GM21723 (cell line): ENCODE data around the gene WDR6.
A peak's percentile ranks its signal among the peaks of the same experiment; 100 is the strongest.
"Not testable (repeated sequence)": the region's sequence is repeated elsewhere in the genome, so short reads cannot be mapped to it uniquely, and the experiment has no call there.

ENCODE experiments used
- ATAC-seq: cut with Tn5 transposase; IDR thresholded peaks from one replicate; pipeline ENCODE4 v1.9.1; 2021; ENCODE audit warnings: mild to moderate bottlenecking, moderate library complexity; ENCODE audit not compliant: unreplicated experiment

The WDR6 gene

DNA sequence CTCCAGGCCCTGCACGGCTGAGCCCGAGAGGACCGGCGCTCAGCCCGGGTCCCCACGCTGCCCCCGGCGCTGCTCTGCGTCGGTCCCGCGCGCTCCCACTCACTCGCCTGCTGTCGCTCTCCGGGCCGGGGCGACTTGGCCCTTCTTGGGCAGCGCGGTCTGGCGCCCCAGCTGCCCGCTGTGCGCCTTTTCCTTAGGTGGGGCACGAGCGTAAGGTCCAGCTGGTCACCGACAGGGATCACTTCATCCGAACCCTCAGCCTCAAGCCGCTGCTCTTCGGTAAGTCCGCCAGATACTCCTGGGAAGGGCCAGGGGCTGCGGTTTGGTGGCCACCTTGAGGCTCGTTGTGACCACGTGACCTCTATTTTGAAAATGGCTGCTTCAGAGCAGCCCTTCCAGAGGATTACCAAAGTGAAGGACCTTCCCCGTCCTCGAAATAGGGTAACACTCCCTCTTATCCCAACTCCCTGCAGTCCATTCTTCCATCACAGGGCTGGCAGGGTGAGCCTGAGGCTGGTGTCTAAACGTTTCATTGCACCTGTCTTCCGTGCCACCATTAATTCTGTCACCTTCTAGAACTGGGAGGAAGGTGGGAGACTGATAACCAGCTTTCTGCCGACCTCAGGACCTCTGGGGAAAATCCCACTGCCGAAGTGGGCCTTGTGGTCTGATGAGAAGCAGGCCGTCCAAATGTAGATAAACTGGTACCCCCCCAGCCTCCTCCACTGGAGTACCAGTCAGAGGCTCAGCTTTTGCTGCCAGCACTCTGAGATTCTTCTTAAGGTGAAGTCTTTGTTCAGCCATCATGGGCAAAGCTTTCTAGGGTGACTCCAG is 16.3 kb upstream of the WDR6 start:
- peak; percentile 20 for ATAC-seq

DNA sequence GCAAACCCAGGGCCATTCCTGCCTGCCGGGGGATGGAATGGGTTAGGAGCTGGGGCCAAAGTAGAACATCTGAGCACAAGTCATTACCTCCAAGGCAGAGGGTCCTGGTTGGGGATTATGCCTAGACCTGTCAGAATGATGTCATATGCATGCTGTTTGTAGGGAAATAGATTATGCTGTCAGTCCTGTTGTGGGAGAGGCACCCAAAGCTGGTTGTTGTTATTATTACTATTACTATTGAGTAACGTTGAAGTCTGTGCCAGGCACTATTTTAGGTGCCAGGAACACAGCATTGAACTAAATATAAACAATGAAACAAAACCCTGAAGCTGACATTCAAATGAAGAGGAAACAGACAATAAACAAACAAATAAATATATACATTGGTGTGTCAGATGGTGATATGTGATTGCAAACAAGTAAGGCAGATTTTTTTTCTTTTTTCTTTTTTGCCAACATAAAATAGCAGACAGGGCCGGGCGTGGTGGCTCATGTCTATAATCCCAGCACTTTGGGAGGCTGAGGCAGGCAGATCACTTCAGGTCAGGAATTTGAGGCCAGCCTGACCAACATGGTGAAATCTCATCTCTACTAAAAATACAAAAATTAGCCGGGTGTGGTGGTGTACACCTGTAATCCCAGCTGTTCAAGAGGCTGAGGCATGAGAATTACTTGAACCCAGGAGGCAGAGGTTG is 15.2 kb upstream of the WDR6 start:
- no peak for ATAC-seq

DNA sequence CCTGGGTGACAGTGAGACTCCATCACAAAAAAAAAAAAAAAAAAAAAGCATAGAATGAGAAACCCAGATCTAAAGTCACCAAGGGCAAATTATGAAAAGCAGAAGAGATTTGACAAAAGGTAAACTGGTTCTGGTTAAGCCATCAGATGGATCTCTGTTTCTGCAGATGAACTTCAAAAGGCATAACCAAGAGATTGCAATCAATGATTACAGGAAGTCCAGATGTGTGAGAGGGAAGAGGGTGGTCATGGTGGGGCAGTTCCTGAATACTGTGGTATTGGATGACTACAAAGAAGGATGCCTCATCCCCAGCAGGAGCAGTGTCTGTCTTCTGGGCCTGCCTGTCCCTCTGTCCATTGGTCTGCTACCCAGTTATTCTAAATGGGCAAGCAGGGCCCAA is 13.4 kb upstream of the WDR6 start:
- ATAC-seq, result no peak

DNA sequence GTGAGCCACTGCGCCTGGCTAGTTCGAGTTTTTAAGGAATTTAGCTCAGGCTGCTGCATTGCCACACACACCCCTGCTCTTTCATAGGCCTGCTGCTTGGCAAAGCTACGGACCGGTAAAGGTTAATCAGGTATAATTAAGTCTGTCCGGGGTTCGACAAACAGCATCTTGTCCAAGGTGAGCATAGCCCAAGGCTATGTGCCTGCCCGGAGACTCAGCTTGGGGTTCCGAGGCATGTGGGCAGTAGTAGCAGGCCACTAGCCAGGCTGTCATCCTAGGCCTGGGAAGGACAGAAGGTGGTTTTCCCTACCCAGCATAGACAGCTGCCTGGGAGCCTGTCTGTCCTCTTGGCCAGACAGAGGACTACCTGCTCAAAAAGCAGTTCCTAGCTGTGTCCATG is 10.6 kb upstream of the WDR6 start:
- ATAC-seq, result no peak

DNA sequence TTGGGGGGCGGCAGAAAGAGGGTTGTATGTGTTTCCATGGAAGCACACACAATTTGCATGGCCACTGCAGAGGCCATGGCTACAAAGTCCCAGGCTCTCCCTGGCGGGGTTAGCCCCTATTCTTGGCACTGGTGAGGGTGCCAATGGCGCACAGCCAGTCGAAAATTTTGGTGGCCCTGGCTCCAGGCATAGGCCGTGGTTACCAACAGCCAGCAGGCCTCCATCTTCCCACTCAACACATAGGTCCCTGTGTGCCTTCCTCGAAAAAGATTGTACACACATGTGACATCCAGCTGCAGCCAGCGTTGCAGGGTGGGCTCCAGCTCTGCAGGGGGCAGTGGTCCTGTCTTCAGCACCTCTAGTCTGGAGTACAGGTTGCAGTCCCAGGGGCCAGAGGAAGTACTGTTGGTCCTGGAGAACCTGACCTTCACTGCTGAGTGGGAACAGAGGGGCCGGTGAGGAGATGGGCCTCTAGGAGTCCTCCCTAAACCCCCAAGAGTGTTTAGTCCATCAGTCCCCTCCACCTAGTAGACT is 10.0 kb upstream of the WDR6 start:
- ATAC-seq, result no peak

DNA sequence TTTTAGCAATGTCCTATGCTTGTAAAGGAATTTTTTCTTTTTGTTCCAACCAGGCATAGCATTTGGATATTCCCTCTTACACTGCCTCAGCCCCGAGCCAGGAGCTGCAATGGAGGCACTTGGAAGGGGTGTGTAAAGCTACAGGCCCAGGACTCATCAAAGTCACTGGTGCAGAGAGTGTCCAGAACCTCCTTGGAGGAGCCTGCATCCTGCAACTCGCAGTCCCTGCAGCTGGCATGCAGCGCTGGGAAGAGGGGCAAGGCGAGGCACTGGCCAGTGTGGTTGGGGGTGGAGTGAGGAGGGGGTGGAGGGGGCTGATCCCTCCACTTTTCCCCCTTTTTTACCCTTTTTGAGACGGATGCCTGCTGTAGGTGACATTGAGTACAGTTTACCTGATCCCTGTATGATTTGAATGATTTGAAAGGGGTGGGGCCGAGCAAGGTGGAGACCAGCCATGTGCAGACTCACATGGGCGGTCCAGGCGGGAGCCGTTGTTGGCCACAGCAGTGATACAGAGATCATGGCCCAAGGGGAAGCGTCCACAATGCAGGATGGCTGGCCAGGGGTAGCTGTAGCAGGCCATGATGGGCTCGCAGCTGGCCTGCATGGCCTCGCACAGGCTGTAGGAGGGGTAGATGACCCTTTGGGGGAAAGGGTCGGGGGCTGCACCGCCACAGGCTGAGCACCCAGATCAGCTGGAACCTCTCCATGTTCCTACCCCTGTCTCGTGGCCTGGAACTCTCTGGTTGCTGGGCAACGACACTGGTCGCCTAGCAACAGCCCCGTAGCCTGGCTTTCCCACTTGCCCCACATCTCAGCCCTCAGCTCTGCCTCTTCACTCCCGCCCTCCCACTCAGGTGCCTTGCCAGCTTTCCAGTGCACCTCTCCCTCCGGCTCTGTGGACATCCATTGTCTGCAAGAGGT is 9.2 kb upstream of the WDR6 start:
- no peak for ATAC-seq

DNA sequence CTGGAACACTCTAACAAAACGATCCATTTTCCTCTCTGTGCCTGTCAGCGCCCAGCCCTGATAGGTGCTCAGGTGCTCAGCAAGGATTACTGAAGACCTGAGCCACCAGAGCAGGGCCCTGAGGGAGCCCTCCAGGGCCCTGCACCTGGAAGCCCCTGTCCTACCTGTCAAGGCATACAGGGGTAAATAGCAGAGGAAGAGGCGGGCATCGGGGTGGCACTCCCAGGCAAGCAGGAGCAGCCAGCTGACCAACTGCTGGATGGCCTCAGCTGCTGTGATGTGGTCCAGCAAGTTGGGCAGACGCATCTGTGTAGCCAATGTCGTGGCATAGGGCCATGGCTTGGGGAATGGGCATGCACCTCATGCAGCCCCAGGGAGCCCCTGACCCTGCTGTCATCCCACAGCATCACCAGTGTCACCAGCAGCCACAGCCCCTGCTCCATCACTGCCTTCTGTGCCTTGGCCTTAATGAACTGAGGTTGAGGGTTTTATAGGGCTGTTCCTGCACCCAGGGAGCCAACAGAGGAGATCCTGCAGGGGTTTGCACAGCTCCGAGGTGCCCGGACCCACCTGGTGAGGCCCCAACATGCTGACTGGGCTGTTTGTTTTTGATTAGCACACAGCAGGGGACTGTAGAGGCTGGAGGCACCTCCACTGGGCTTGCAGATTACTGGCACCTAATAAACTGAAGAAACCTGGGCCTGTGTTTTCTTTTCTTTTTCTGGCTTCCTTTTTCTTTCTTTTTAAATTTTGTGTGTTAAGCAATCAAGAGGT is 7.9 kb upstream of the WDR6 start:
- no peak for ATAC-seq

DNA sequence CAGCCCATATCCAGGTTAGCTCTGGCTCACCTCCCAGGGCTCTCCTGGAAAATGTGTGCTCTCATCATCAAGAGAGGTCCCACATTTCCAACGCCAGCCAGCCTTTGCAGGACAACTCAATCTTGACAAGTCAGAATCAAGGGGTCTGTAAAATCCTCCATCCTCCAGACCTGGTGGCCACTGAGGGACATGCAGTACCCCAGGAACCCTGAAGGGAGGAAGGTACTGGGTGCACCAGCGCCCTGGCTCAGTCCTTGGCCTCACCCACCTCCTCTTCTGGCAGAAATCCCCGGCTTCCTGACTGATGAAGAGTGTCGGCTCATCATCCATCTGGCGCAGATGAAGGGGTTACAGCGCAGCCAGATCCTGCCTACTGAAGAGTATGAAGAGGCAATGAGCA is 6.0 kb upstream of the WDR6 start:
- ATAC-seq, result no peak

DNA sequence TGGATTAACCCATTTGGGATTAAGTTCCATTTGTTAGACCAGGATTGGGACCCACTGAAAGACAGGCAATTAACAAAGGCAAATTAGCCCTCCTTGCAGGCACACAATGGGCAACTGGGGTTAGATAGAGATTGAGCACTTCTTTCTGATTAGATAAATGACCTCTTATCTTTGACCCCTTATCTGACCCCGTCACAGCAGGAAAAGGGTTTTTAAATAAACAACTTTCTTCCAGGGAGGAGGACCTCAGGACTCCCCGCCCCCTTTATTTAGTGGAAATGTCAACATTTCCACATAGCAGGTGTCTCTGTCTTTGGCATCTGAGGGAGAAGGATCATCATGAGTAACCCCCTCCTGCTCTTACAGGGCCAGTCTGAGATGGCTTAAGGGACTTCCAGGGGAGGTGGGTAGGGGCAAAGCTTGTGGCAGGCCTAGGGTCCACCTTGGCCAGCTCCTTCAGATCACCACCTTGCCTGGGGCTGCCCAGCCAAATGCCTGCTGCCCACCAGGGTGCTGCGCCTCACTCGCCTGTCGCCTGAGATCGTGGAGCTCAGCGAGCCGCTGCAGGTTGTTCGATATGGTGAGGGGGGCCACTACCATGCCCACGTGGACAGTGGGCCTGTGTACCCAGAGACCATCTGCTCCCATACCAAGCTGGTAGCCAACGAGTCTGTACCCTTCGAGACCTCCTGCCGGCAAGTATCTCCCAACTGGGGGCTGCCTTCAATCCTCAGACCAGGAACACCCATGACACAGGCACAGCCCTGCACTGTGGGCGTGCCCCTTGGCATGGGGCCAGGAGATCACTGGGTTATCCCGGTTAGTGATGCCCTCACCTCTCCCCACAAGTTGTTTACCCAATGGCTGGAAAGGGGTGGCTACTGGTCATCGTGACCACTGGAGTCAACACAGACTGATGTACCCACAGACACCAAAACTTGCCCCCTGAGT is 2.6 kb upstream of the WDR6 start:
- ATAC-seq, result no peak

DNA sequence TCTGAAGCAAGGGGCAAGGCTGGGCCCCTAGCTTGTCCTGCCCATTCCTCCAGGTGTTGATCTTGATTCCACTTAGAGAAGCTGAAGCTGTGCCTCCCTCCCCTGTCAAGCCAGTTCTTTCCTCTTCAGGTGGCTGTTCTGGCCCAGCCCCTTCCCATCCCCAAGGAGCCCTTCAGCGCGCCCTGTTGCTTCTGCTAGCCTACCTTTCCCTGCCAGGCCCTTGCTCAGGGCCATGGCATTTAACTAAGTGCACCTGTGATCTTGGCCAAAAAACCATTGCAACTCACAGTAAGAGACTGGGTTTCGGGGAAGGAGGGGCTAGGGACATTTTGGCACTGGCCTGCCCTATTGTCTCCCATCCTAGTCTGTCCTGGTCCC is 1.9 kb upstream of the WDR6 start:
- ATAC-seq, result no peak

DNA sequence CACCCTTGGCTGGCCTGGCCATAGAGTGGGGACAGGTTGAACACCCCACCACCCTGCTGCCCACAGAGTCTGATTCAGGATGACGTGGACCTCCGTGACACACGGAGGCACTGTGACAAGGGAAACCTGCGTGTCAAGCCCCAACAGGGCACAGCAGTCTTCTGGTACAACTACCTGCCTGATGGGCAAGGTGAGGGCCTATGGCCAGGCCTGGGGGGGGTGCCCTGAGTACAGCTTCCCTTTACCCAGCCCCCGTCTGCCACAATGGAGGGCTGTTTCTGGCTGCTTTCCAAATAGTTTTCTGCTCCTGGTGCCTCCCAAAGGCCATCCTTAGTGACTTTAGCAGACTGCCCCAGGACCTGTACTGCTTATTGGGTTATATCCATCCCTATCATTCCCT is 1.2 kb upstream of the WDR6 start:
- ATAC-seq, result no peak

DNA sequence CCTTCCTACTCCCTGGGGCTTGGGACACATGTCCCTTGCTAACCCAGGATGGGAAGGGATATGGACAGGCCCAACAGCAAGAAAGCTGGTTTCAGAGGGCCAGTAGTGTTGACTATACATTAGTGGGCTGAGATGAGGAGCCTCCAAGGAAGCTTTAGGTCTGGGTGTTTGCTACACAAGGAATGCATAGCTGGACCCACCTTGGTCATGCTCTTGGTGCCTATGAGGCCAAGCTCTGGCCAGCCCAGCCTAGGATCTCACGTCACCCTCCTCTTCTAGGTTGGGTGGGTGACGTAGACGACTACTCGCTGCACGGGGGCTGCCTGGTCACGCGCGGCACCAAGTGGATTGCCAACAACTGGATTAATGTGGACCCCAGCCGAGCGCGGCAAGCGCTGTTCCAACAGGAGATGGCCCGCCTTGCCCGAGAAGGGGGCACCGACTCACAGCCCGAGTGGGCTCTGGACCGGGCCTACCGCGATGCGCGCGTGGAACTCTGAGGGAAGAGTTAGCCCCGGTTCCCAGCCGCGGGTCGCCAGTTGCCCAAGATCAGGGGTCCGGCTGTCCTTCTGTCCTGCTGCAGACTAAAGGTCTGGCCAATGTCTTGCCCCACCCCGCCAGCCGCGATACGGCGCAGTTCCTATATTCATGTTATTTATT is 653 bp upstream of the WDR6 start:
- peak; percentile 1 for ATAC-seq

DNA sequence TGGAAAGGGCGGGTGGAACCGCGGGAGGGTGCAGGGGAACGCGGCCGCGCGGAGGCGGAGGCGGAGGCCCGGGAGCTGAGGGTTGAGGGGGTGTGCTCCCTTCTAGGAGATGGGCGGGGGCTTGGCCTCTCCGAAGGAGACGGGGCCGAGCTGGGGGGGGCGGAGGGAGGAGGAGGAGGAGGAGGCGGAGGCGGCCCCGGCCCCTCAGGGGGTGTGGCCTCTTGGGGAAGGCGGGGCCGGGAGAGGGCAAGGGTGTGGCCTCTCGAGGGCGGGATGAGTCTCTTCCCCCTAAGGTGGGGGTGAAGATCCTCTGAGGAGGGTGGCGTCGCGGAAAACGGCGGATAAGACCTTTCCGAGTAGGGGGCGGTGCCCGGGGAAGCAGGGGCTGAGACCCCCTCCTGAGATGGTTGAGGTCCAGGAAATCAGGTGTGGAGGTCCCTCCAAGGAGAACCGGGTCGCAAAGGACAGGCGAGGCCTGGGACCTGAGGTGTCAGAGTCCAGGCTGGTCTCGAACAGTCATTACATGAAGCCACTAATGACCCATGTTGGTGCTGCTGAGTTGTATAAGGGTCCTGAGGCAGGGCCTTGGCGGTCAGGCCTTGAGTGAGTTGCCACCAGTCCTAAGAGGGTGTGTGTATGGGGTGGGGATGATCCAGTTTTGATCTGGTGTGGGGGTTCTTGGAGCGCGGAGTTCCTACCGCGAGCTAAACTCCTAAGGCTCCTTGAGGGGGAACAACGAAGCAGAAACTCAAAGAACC is 759 bp downstream of the WDR6 start:
- ATAC-seq, result peak; percentile 49

DNA sequence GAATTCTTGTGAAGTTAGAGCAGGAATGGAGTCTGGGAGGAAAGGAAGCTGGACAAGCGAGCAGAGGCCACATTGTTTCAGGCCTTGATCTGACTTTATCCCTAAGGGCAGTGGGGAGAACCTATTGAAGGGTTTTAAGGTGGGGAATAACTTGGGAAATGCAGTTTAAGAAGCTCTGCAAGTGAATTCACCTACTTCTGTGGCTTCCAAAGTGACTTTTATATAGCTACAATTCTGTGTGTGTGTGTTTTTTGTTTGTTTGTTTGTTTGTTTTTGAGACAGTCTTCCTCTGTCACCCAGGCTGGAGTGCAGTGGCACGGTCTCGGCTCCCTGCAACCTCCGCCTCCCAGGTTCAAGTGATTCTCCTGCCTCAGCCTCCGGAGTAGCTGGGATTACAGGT is 1.4 kb downstream of the WDR6 start:
- ATAC-seq, result not testable (repeated sequence)

DNA sequence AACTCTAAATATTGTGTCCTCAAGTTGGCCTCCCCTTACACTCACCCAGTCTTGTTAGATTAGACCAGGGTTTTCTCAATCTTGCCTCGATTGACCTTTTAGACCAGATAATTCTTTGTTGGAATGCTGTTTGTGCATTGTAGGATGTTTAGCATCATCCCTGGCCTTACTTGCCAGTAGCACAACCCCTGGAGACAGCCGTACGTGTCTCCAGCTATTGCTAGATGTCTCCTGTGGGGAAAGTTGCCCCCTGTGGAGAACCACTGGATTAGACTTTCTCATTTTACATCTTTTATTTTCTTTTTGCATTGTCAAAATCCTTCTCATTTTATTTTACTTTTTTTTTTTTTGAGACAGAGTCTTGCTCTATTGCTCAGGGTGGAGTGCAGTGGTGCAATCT is 2.2 kb downstream of the WDR6 start:
- ATAC-seq, result no peak

DNA sequence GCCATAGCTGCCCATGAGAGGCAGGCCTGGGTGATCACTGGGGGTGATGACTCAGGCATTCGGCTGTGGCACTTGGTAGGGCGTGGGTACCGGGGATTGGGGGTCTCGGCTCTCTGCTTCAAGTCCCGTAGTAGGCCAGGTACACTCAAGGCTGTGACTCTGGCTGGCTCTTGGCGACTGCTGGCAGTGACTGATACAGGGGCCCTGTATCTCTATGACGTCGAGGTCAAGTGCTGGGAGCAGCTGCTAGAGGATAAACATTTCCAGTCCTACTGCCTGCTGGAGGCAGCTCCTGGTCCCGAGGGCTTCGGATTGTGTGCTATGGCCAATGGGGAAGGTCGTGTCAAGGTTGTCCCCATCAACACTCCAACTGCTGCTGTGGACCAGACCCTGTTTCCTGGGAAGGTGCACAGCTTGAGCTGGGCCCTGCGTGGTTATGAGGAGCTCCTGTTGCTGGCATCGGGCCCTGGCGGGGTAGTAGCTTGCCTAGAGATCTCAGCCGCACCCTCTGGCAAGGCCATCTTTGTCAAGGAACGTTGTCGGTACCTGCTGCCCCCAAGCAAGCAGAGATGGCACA is 5.3 kb downstream of the WDR6 start:
- no peak for ATAC-seq

DNA sequence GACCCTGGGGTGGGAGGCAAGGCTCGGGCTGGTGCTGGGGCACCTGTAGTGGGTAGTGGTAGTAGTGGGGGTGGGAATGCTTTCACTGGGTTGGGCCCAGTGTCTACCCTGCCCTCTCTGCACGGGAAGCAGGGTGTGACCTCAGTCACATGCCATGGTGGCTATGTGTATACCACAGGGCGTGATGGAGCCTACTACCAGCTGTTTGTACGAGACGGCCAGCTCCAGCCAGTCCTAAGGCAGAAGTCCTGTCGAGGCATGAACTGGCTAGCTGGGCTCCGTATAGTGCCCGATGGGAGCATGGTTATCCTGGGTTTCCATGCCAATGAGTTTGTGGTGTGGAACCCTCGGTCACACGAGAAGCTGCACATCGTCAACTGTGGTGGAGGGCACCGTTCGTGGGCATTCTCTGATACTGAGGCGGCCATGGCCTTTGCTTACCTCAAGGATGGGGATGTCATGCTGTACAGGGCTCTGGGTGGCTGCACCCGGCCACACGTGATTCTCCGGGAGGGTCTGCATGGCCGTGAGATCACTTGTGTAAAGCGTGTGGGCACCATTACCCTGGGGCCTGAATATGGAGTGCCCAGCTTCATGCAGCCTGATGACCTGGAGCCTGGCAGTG is 6.0 kb downstream of the WDR6 start:
- ATAC-seq, result no peak
